Mammary epithelial cell (primary cell): ENCODE results near the gene MRPS12.

Source experiments
- CTCF ChIP-seq, 2 donors: IDR thresholded peaks in 1 of 2; conservative IDR thresholded peaks in 1 of 2; 2 replicates each; pipeline ENCODE4 v1.5.1; 2011 to 2012; ENCODE audit warnings: inconsistent platforms in 2 of 2, low read length in 2 of 2, mild to moderate bottlenecking in 2 of 2, control low read depth in 1 of 2, low read depth in 1 of 2; ENCODE audit not compliant: insufficient read depth in 1 of 2; ENCODE audit errors: extremely low read depth in 1 of 2
- EZH2 ChIP-seq: IDR thresholded peaks from 2 replicates; pipeline ENCODE4 v1.6.1; 2012; ENCODE audit warnings: low read length, inconsistent platforms, borderline replicate concordance

DNA sequence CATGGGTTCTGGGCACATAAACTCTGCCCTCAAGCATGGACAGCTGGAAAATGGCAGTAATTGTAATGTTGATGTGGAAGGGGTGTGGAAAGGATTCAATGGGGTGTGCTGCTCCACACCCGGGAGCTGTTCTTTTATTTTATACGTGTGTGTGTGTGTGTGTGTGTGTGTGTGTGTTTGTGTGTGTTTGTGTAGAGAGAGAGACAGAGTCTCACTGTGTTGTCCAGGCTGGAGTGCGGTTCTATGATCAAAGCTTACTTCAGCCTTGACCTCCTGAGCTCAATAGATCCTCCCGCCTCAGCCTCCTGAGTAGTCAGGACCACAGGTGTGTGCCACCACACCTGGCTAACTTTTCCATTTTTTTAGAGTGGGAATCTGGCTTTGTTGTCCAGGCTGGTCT, 2.8 kb downstream of the MRPS12 start:
- TF ChIP-seq EZH2 (no peak), CTCF (conservative IDR thresholded peaks at IDR 0.05 in 1 of 2, IDR thresholded peaks at IDR 0.05 in 1 of 2; ENCODE audit: extremely low read depth in 1 of 2, insufficient read depth in 1 of 2, low read depth in 1 of 2, low read length in 2 of 2) (no peak)
